ENCODE measurements around the gene TSPY8.
"Not testable (repeated sequence)": the region's sequence is repeated elsewhere in the genome, so short reads cannot be mapped to it uniquely, and the experiment has no call there.

TSPY8 gene

GRCh38 chrY:9357497-9357896 lies at the start of gene TSPY8:
Gene TSPY8, plus strand, starts transcription at chrY:9357797. Its CDS starts 46 bp downstream, at chrY:9357843.
- not testable (repeated sequence) for DNase-seq (ENCODE audit: low read depth)

- DNase-seq (ENCODE audit: low read depth): no peak
Measured at GRCh38 chrY:9320996-9321395, 36.6 kb upstream of the TSPY8 start.

GRCh38 chrY:9337164-9337563 lies 20.4 kb upstream of the TSPY8 start, which contains the start of gene TSPY4:
Gene TSPY4, plus strand, starts transcription at chrY:9337464. Its CDS starts 46 bp downstream, at chrY:9337510.
- DNase-seq (ENCODE audit: low read depth): not testable (repeated sequence)

- not testable (repeated sequence) for DNase-seq (ENCODE audit: low read depth)
Measured at GRCh38 chrY:9396527-9396926, 38.9 kb downstream of the TSPY8 start.

- DNase-seq (ENCODE audit: low read depth): not testable (repeated sequence)
Measured at GRCh38 chrY:9398121-9398520, 40.5 kb downstream of the TSPY8 start, which contains the start of gene TSPY3. Gene TSPY3, plus strand, starts transcription at chrY:9398421. Its CDS starts 46 bp downstream, at chrY:9398467.
